HCT116 (cell line): Measurements from ENCODE around the gene LRPPRC. TPM values are rescaled to one million over a fixed set of nuclear protein-coding genes. Genes with fewer than 3 reads are reported as not detected.

Experiments used
- ATAC-seq: fragments of 200-7000 bp; cut with Tn5 transposase; 2 replicates; pipeline ENCODE4 v1.9.1; 2020; ENCODE audit warnings: mild to moderate bottlenecking, moderate library complexity
- BruUV-seq: library from RNA; stranded (reverse); fragments of 400-500 nt; replicated peaks from 2 replicates; lab custom pipeline; 2021; lab: Mats Ljungman, UMichigan
- CTCF ChIA-PET: fragments of 300-600 bp; sonication (Branson Sonifier 250); formaldehyde crosslinking; loops from one replicate; lab custom pipeline; 2021; ENCODE audit warnings: antibody characterized with exemption; lab: Charles Lee
- POLR2A ChIA-PET: fragments of 300-600, 350-600 bp; sonication (Branson Sonifier 250); formaldehyde crosslinking; loops from one replicate; lab custom pipeline; 2021; ENCODE audit warnings: antibody characterized with exemption; lab: Charles Lee
- RAD21 ChIA-PET, 2 experiments: fragments of 300-600 bp; sonication (Branson Sonifier 250); formaldehyde crosslinking; loops; one replicate each; lab custom pipeline; 2023; ENCODE audit warnings: low total read pairs in 2 of 2; ENCODE audit not compliant: uncharacterized antibody in 2 of 2, unreplicated experiment in 2 of 2, low non-redundant PET in 1 of 2; lab: Charles Lee
- DNase-seq: peaks from one replicate; pipeline ENCODE4 v3.0.0-alpha.2; 2010; ENCODE audit warnings: low read depth, low spot score
- H2AFZ ChIP-seq: fragments of 200-600 bp; shearing (Covaris generic), sonication (generic); 2 replicates; pipeline ENCODE4 v1.6.1; 2017; ENCODE audit warnings: low read depth, mixed run types, mixed read lengths, antibody characterized with exemption, low read length; ENCODE audit not compliant: poor library complexity, severe bottlenecking
- H3K27ac ChIP-seq: 2 replicates; pipeline ENCODE4 v1.5.1; 2012; ENCODE audit warnings: low read depth, low read length
- H3K27me3 ChIP-seq: fragments of 200-600 bp; sonication (generic); 2 replicates; pipeline ENCODE4 v1.6.1; 2016; ENCODE audit warnings: mixed run types, low read length, mixed read lengths; ENCODE audit not compliant: insufficient read depth
- H3K36me3 ChIP-seq, 2 experiments: fragments of 200-500 bp in 1 of 2; fragments of 200-600 bp in 1 of 2; sonication (Bioruptor generic) in 1 of 2; sonication (generic) in 1 of 2; 2 replicates each; pipeline versions ENCODE4 v1.5.1 to v1.6.1; 2014 to 2016; ENCODE audit warnings: low read length in 2 of 2, inconsistent platforms in 1 of 2, mixed read lengths in 1 of 2, mixed run types in 1 of 2; ENCODE audit not compliant: insufficient read depth in 2 of 2, control insufficient read depth in 1 of 2
- H3K4me1 ChIP-seq, 2 experiments: fragments of 200-600 bp in 1 of 2; sonication (generic) in 1 of 2; 2 replicates each; pipeline versions ENCODE4 v1.5.1 to v1.6.1; 2012 to 2017; ENCODE audit warnings: low read length in 2 of 2, inconsistent platforms in 1 of 2, mild to moderate bottlenecking in 1 of 2, mixed read lengths in 1 of 2, mixed run types in 1 of 2, moderate library complexity in 1 of 2; ENCODE audit not compliant: insufficient read depth in 2 of 2, control insufficient read depth in 1 of 2
- H3K4me2 ChIP-seq: fragments of 200-600 bp; sonication (generic); 2 replicates; pipeline ENCODE4 v1.6.1; 2017; ENCODE audit warnings: mixed run types, low read length, mixed read lengths
- H3K4me3 ChIP-seq, 2 experiments: fragments of 200-600 bp in 1 of 2; sonication (generic) in 1 of 2; replicated peaks in 1 of 2; 2 replicates each; pipeline ENCODE4 v1.5.1; 2011 to 2016; ENCODE audit warnings: low read length in 2 of 2, control low read depth in 1 of 2, low read depth in 1 of 2, mild to moderate bottlenecking in 1 of 2, mixed read lengths in 1 of 2, mixed run types in 1 of 2
- H3K79me2 ChIP-seq: fragments of 200-600 bp; sonication (generic); 2 replicates; pipeline ENCODE4 v1.6.1; 2017; ENCODE audit warnings: mild to moderate bottlenecking, mixed run types, low read length, moderate library complexity, mixed read lengths; ENCODE audit not compliant: insufficient read depth
- H3K9ac ChIP-seq: fragments of 200-600 bp; sonication (generic); 2 replicates; pipeline ENCODE4 v1.6.1; 2016; ENCODE audit warnings: low read length, mixed read lengths
- H3K9me2 ChIP-seq: fragments of 200-600 bp; sonication (generic), shearing (Covaris generic); 2 replicates; pipeline ENCODE4 v1.6.1; 2017; ENCODE audit warnings: mixed run types, mild to moderate bottlenecking, moderate library complexity; ENCODE audit not compliant: insufficient read depth
- H3K9me3 ChIP-seq, 2 experiments: fragments of 200-500 bp in 1 of 2; fragments of 200-600 bp in 1 of 2; sonication (Bioruptor generic) in 1 of 2; sonication (generic) in 1 of 2; 2 replicates each; pipeline ENCODE4 v1.6.1; 2014 to 2017; ENCODE audit warnings: low read length in 2 of 2, mixed read lengths in 2 of 2, inconsistent platforms in 1 of 2, low read depth in 1 of 2, mild to moderate bottlenecking in 1 of 2, mixed run types in 1 of 2, moderate library complexity in 1 of 2; ENCODE audit not compliant: control insufficient read depth in 1 of 2, insufficient read depth in 1 of 2
- H4K20me1 ChIP-seq: fragments of 200-600 bp; sonication (generic), shearing (Covaris generic); 2 replicates; pipeline ENCODE4 v1.6.1; 2017; ENCODE audit warnings: mixed run types, mild to moderate bottlenecking, moderate library complexity; ENCODE audit not compliant: insufficient read depth
- CBX3 ChIP-seq: IDR thresholded peaks from 2 replicates; pipeline ENCODE4 v1.6.1; 2012; ENCODE audit warnings: low read depth
- CEBPB ChIP-seq: IDR thresholded peaks from 2 replicates; pipeline ENCODE4 v1.6.1; 2012; ENCODE audit warnings: low read depth
- EGR1 ChIP-seq: IDR thresholded peaks from 2 replicates; pipeline ENCODE4 v1.6.1; 2012; ENCODE audit warnings: low read depth
- ELF1 ChIP-seq: IDR thresholded peaks from 2 replicates; pipeline ENCODE4 v1.6.1; 2012; ENCODE audit warnings: low read depth, borderline replicate concordance
- FOSL1 ChIP-seq: IDR thresholded peaks from 2 replicates; pipeline ENCODE4 v1.6.1; 2012; ENCODE audit warnings: low read depth
- JUND ChIP-seq: IDR thresholded peaks from 2 replicates; pipeline ENCODE4 v1.6.1; 2012
- MAX ChIP-seq: IDR thresholded peaks from 2 replicates; pipeline ENCODE4 v1.6.1; 2012
- POLR2A ChIP-seq: IDR thresholded peaks from 2 replicates; pipeline ENCODE4 v1.7.0; 2011; ENCODE audit warnings: borderline replicate concordance; ENCODE audit not compliant: insufficient read depth, insufficient read length; ENCODE audit errors: extremely low read depth
- RAD21 ChIP-seq: IDR thresholded peaks from 2 replicates; pipeline ENCODE4 v1.6.1; 2012; ENCODE audit warnings: low read depth, mild to moderate bottlenecking
- SIN3A ChIP-seq: IDR thresholded peaks from 2 replicates; pipeline ENCODE4 v1.6.1; 2012; ENCODE audit warnings: low read depth
- SP1 ChIP-seq: IDR thresholded peaks from 2 replicates; pipeline ENCODE4 v1.6.1; 2012; ENCODE audit warnings: low read depth
- SRF ChIP-seq: IDR thresholded peaks from 2 replicates; pipeline ENCODE4 v1.6.1; 2012; ENCODE audit warnings: low read depth
- TCF7L2 ChIP-seq: IDR thresholded peaks from 2 replicates; pipeline ENCODE4 v1.7.0; 2011; ENCODE audit warnings: borderline replicate concordance, inconsistent platforms; ENCODE audit not compliant: insufficient read depth, insufficient read length; ENCODE audit errors: extremely low read depth
- ZBTB33 ChIP-seq: IDR thresholded peaks from 2 replicates; pipeline ENCODE4 v1.6.1; 2011; ENCODE audit warnings: mild to moderate bottlenecking, low read length, moderate library complexity; ENCODE audit not compliant: insufficient replicate concordance; ENCODE audit errors: extremely low read depth
- ZFX ChIP-seq: fragments of 450-650 bp; IDR thresholded peaks from 2 replicates; pipeline ENCODE4 v1.6.1; 2017
- intact Hi-C: fragments of 100-400 bp; cut with micrococcal nuclease; formaldehyde crosslinking; loops from 2 replicates; pipeline ENCODE4 v1.10.0; 2022
- total RNA-seq: library from RNA; stranded (reverse); gene quantifications from one replicate; pipeline ENCODE4 v1.2.1, GENCODE V29; 2021; ENCODE audit not compliant: unreplicated experiment
- TF ChIP-seq, protein P1 (sequence below): IDR thresholded peaks from 2 replicates; pipeline ENCODE4 v1.6.1; 2012
- TF ChIP-seq, protein P2 (sequence below), 3 experiments: fragments of 200-600 bp in 1 of 3; sonication (generic) in 1 of 3; IDR thresholded peaks in 2 of 3; conservative IDR thresholded peaks in 1 of 3; 2 replicates each; pipeline ENCODE4 v1.5.1; 2012 to 2017; ENCODE audit warnings: low read depth in 2 of 3, low read length in 2 of 3, antibody characterized with exemption in 1 of 3, borderline replicate concordance in 1 of 3, control low read depth in 1 of 3, mild to moderate bottlenecking in 1 of 3, mixed read lengths in 1 of 3, mixed run types in 1 of 3, moderate library complexity in 1 of 3; ENCODE audit not compliant: insufficient read depth in 1 of 3

LRPPRC gene
- total RNA-seq, 1 experiment from 2014 or later, result 210 TPM

DNA sequence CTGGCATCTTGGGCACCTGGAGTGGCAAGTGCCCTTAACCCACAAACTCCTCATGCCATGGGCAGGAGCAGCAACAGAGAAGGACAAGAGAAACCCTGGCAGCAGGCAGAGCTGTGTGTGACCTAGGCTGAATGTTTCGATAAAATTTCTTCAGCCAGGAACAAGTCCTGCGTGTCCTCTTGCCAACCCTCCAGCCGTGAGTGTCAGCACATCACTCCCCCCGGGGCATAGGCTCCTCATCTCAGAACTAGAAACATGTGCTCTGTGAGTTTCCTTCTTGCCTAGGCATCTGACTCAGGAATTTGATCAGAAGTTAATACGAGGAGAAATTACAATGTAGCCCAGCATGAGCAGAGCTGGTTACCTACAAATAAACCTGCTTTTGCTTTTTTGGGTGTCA is 154.8 kb downstream of the LRPPRC start:
- ChIA-PET POLR2A (no interaction called here), RAD21 (no interaction called here)
- H3K27ac ChIP-seq, result no peak overlapping the region

More for the DNA sequence above, 154.8 kb downstream of the LRPPRC start:
- no TSS peak for BruUV-seq
- CTCF ChIA-PET, result no interaction called here
- Histone ChIP-seq H3K9me3 (no peaks in the 10 kb centered on the region), H3K79me2 (no peaks in the 10 kb centered on the region), H3K27me3 (no peaks in the 10 kb centered on the region), H4K20me1 (no peaks in the 10 kb centered on the region), H3K4me3 (no peak overlapping the region), H3K9me2 (no peaks in the 10 kb centered on the region), H2AFZ (no peak overlapping the region), H3K4me2 (no peak overlapping the region), H3K9ac (no peak overlapping the region), H3K36me3 (no peaks in the 10 kb centered on the region), H3K4me1 (no peaks in the 10 kb centered on the region)
- no peak for ATAC-seq
- intact Hi-C loops, result no loop called here
- DNase-seq, result no peak
- TF ChIP-seq CEBPB (no peak), MAX (no peak), FOSL1 (no peak), POLR2A (no peak), ZFX (no peak), ZBTB33 (no peak), SRF (no peak), CBX3 (no peak), ELF1 (no peak), EGR1 (no peak), SP1 (no peak), JUND (no peak), TCF7L2 (no peak), SIN3A (no peak), RAD21 (no peak)
- TF ChIP-seq, protein P1, sequence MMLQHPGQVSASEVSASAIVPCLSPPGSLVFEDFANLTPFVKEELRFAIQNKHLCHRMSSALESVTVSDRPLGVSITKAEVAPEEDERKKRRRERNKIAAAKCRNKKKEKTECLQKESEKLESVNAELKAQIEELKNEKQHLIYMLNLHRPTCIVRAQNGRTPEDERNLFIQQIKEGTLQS, result no peak
- TF ChIP-seq, protein P2, sequence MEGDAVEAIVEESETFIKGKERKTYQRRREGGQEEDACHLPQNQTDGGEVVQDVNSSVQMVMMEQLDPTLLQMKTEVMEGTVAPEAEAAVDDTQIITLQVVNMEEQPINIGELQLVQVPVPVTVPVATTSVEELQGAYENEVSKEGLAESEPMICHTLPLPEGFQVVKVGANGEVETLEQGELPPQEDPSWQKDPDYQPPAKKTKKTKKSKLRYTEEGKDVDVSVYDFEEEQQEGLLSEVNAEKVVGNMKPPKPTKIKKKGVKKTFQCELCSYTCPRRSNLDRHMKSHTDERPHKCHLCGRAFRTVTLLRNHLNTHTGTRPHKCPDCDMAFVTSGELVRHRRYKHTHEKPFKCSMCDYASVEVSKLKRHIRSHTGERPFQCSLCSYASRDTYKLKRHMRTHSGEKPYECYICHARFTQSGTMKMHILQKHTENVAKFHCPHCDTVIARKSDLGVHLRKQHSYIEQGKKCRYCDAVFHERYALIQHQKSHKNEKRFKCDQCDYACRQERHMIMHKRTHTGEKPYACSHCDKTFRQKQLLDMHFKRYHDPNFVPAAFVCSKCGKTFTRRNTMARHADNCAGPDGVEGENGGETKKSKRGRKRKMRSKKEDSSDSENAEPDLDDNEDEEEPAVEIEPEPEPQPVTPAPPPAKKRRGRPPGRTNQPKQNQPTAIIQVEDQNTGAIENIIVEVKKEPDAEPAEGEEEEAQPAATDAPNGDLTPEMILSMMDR (IDR thresholded peaks at IDR 0.05 in 2 of 3, conservative IDR thresholded peaks at IDR 0.05 in 1 of 3; ENCODE audit: borderline replicate concordance in 1 of 3, insufficient read depth in 1 of 3, low read depth in 2 of 3, low read length in 2 of 3), result no peak
